Breast epithelium (tissue), 3 donors: Measurements from ENCODE around the gene CXCL9.

ENCODE experiments used
- POLR2A ChIP-seq: fragments of 450-650 bp; IDR thresholded peaks from one replicate; pipeline ENCODE4 v1.6.1; 2016; ENCODE audit warnings: antibody characterized with exemption, mild to moderate bottlenecking, moderate library complexity
- POLR2AphosphoS5 ChIP-seq, 3 donors: sonication (generic); formaldehyde crosslinking; IDR thresholded peaks; one replicate each; pipeline ENCODE4 v1.6.1; 2017; ENCODE audit warnings: antibody characterized with exemption in 3 of 3
- TF ChIP-seq, protein P1 (sequence below), 3 donors: fragments of 450-650 bp; IDR thresholded peaks; one replicate each; pipeline ENCODE4 v1.5.1; 2016 to 2017; ENCODE audit warnings: antibody characterized with exemption in 3 of 3, mild to moderate bottlenecking in 3 of 3, moderate library complexity in 3 of 3

DNA sequence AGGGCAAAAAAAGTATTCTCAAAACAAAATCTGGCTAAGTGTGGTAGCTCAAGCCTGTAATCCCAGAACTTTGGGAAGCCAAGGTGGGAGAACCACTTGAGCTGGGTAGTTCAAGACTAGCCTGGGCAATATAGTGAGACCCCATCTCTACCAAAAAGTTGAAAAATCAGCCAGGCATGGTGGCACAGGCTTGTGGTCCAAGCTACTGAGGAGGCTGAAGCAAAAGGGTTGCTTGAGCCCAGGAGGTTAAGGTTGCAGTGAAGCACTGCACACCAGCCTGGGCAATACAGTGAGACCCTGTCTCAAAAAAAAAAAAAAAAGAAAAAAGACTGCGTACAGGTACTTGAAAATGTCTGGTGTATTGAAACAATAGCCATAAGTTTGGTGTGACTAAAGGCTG lies 14.8 kb downstream of the CXCL9 start:
- TF ChIP-seq POLR2A (no peak), POLR2AphosphoS5 (IDR thresholded peaks at IDR 0.05) (no peak)
- TF ChIP-seq, protein P1, sequence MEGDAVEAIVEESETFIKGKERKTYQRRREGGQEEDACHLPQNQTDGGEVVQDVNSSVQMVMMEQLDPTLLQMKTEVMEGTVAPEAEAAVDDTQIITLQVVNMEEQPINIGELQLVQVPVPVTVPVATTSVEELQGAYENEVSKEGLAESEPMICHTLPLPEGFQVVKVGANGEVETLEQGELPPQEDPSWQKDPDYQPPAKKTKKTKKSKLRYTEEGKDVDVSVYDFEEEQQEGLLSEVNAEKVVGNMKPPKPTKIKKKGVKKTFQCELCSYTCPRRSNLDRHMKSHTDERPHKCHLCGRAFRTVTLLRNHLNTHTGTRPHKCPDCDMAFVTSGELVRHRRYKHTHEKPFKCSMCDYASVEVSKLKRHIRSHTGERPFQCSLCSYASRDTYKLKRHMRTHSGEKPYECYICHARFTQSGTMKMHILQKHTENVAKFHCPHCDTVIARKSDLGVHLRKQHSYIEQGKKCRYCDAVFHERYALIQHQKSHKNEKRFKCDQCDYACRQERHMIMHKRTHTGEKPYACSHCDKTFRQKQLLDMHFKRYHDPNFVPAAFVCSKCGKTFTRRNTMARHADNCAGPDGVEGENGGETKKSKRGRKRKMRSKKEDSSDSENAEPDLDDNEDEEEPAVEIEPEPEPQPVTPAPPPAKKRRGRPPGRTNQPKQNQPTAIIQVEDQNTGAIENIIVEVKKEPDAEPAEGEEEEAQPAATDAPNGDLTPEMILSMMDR (IDR thresholded peaks at IDR 0.05) = no peak
